HepG2 (cell line): Measurements from ENCODE around the gene PKLR. TPM values are rescaled to one million over a fixed set of nuclear protein-coding genes. Genes with fewer than 3 reads are reported as not detected.

Experiments used
- FUBP1 ChIP-seq: sonication (generic); formaldehyde crosslinking; IDR thresholded peaks from 2 replicates; pipeline ENCODE4 v1.5.1; 2020; ENCODE audit warnings: missing genetic modification reagents, mild to moderate bottlenecking, borderline replicate concordance
- HNF4G ChIP-seq, 2 experiments: sonication (generic) in 1 of 2; formaldehyde crosslinking in 1 of 2; IDR thresholded peaks; 2 replicates each; pipeline versions ENCODE4 v1.4.0 to v1.6.1; 2011 to 2020; ENCODE audit warnings: borderline replicate concordance in 2 of 2, low read depth in 2 of 2, mild to moderate bottlenecking in 2 of 2, low read length in 1 of 2, missing genetic modification reagents in 1 of 2, moderate library complexity in 1 of 2
- KDM5A ChIP-seq: fragments of 200-600 bp; sonication (generic); IDR thresholded peaks from 2 replicates; pipeline ENCODE4 v1.7.0; 2018; ENCODE audit warnings: antibody characterized with exemption, mild to moderate bottlenecking, low read length, borderline replicate concordance
- MLXIP ChIP-seq: sonication (generic); formaldehyde crosslinking; IDR thresholded peaks from 2 replicates; pipeline ENCODE4 v1.9.0; 2021; ENCODE audit warnings: missing genetic modification reagents, borderline replicate concordance
- NFAT5 ChIP-seq: sonication (generic); formaldehyde crosslinking; IDR thresholded peaks from 2 replicates; pipeline ENCODE4 v1.4.0; 2020; ENCODE audit warnings: missing genetic modification reagents
- PAX8 ChIP-seq: sonication (generic); formaldehyde crosslinking; IDR thresholded peaks from 2 replicates; pipeline ENCODE4 v1.8.0; 2022; ENCODE audit warnings: mild to moderate bottlenecking, missing genetic modification reagents, borderline replicate concordance
- RXRB ChIP-seq: IDR thresholded peaks from 2 replicates; pipeline ENCODE4 v1.6.1; 2016; ENCODE audit warnings: borderline replicate concordance, missing genetic modification reagents, missing compliant biosample characterization
- SALL2 ChIP-seq: sonication (generic); formaldehyde crosslinking; IDR thresholded peaks from 2 replicates; pipeline ENCODE4 v1.8.1; 2023; ENCODE audit warnings: mild to moderate bottlenecking, missing genetic modification reagents, inconsistent platforms
- SOX13 ChIP-seq, 3 experiments: fragments of 450-650 bp in 1 of 3; sonication (generic) in 1 of 3; formaldehyde crosslinking in 1 of 3; IDR thresholded peaks in 2 of 3; conservative IDR thresholded peaks in 1 of 3; 2 replicates each; pipeline versions ENCODE4 v1.5.0 to v1.6.1; 2016 to 2020; ENCODE audit warnings: antibody characterized with exemption in 1 of 3, mild to moderate bottlenecking in 1 of 3, missing compliant biosample characterization in 1 of 3, missing genetic modification reagents in 1 of 3, moderate library complexity in 1 of 3
- TCF7 ChIP-seq: sonication (generic); IDR thresholded peaks from 2 replicates; pipeline ENCODE4 v1.6.1; 2016; ENCODE audit warnings: antibody characterized with exemption, low read depth
- ZBTB1 ChIP-seq: sonication (generic); formaldehyde crosslinking; IDR thresholded peaks from 2 replicates; pipeline ENCODE4 v1.4.0; 2020; ENCODE audit warnings: missing genetic modification reagents, borderline replicate concordance
- ZNF276 ChIP-seq: sonication (generic); formaldehyde crosslinking; IDR thresholded peaks from 2 replicates; pipeline ENCODE4 v1.4.0; 2020; ENCODE audit warnings: mild to moderate bottlenecking, low read depth, missing genetic modification reagents
- ZNF558 ChIP-seq: sonication (generic); formaldehyde crosslinking; IDR thresholded peaks from 2 replicates; pipeline ENCODE4 v1.9.0; 2022; ENCODE audit warnings: mild to moderate bottlenecking, missing genetic modification reagents, borderline replicate concordance
- ZNF772 ChIP-seq: sonication (generic); formaldehyde crosslinking; IDR thresholded peaks from 2 replicates; pipeline ENCODE4 v1.5.0; 2020; ENCODE audit warnings: mild to moderate bottlenecking, missing genetic modification reagents
- polyA plus RNA-seq, 8 experiments: library from polyadenylated mRNA; depleted of rRNA in 3 of 8; stranded (reverse) in 7 of 8; unstranded in 1 of 8; fragments of >200 nt; fragmentation: Illumina TruSeq in 4 of 8; extraction: Trizol in 4 of 8; gene quantifications; 2 replicates each; pipeline versions ENCODE4 v1.2.1 to v1.2.3, GENCODE V29; 2011 to 2016; ENCODE audit warnings: low read depth in 4 of 8, missing spikeins in 1 of 8, mixed read lengths in 1 of 8; ENCODE audit not compliant: insufficient read depth in 1 of 8
- total RNA-seq, 5 experiments: library from RNA; depleted of rRNA; stranded (reverse); fragments of >200 nt; fragmentation: Illumina TruSeq; extraction: Trizol; gene quantifications; 2 replicates each; pipeline ENCODE4 v1.2.3, GENCODE V29; 2016; ENCODE audit warnings: low read depth in 1 of 5

PKLR gene
- total and polyA plus RNA-seq, 2 of the 13 experiments (the other 11 are each of a cell fraction or from before 2014, with no cell fraction given): 10.3 to 29.3 TPM

- peak; percentile 90 for TF ChIP-seq NFAT5
- TF ChIP-seq ZBTB1 (CRISPR knock-in tag): no peak
- TF ChIP-seq SOX13 (IDR thresholded peaks at IDR 0.05): no peak
- peak in 1 of 2 experiments; percentile 69; a peak in 2 of 4 replicates for TF ChIP-seq SOX13 (CRISPR knock-in tag; conservative IDR thresholded peaks at IDR 0.05 in 1 of 2, IDR thresholded peaks at IDR 0.05 in 1 of 2)
- peak; percentile 98 for TF ChIP-seq MLXIP (CRISPR knock-in tag)
- TF ChIP-seq SALL2 (CRISPR knock-in tag): peak; percentile 73
- TF ChIP-seq HNF4G (IDR thresholded peaks at IDR 0.05; ENCODE audit: borderline replicate concordance, low read depth, low read length): peak; percentile 88
- peak; percentile 92 for TF ChIP-seq HNF4G (CRISPR knock-in tag; IDR thresholded peaks at IDR 0.05; ENCODE audit: borderline replicate concordance, low read depth)
- TF ChIP-seq ZNF558 (CRISPR knock-in tag): 0 out of 2 replicates have a peak, but pooled peaks have one; percentile 40
- no peak for TF ChIP-seq KDM5A
- TF ChIP-seq FUBP1 (CRISPR knock-in tag): peak; percentile 56; the same call in 1 of the 2 replicates
- peak; percentile 91 for TF ChIP-seq ZNF772 (CRISPR knock-in tag)
- TF ChIP-seq RXRB (CRISPR knock-in tag): peak; percentile 85
- peak; percentile 64; the same call in 1 of the 2 replicates for TF ChIP-seq PAX8 (CRISPR knock-in tag)
- peak; percentile 93 for TF ChIP-seq ZNF276 (CRISPR knock-in tag)
- TF ChIP-seq TCF7: no peak
Measured at GRCh38 chr1:155300553-155301329, 497 bp downstream of the PKLR start (continued).
